ENCODE data around the gene SLC35E1.
A peak's percentile ranks its signal among the peaks of the same experiment; 100 is the strongest.

Gene SLC35E1

DNA sequence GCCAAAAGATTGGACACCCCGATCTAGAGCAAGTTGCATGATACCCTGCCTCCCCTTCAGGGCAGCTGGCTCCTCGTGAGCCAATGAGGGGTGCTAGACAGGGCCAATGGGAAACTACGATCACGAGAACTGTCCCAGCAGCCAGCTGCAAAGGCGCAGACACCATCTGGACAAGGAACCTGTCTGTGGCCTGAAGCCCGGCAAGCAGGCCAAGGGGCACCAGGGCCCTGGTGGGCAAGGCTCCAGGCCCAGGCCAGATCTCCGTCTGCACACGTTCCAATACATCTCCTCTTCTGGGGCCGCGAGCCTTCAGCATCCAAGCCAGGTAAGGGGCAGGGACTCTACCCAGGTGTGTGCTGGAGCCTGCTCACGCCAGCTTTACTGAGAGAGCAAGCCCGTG, 35.6 kb upstream of the SLC35E1 start:
- no peak for TF ChIP-seq CTCF (IDR thresholded peaks at IDR 0.05; ENCODE audit: low read depth, low read length)
- no peak overlapping the region for H3K4me3 ChIP-seq (replicated peaks in 1 of 2; ENCODE audit: low read depth in 2 of 2, low read length in 2 of 2)

GRCh38 chr19:16605553-16605994, 33.4 kb upstream of the SLC35E1 start:
- no peak for TF ChIP-seq CTCF (IDR thresholded peaks at IDR 0.05; ENCODE audit: low read depth, low read length)
- no peak for DNase-seq (ENCODE audit: low read depth in 2 of 2)
- H3K4me3 ChIP-seq (replicated peaks in 1 of 2; ENCODE audit: low read depth in 2 of 2, low read length in 2 of 2), result no peak overlapping the region

More for the DNA sequence above, 35.6 kb upstream of the SLC35E1 start:
- no peak for DNase-seq (ENCODE audit: low read depth in 2 of 2)

GRCh38 chr19:16605115-16605514, 32.9 kb upstream of the SLC35E1 start:
- no peak for DNase-seq (ENCODE audit: low read depth in 2 of 2)
- TF ChIP-seq CTCF (IDR thresholded peaks at IDR 0.05; ENCODE audit: low read depth, low read length), result no peak
- H3K4me3 ChIP-seq (replicated peaks in 1 of 2; ENCODE audit: low read depth in 2 of 2, low read length in 2 of 2), result no peak overlapping the region

DNA sequence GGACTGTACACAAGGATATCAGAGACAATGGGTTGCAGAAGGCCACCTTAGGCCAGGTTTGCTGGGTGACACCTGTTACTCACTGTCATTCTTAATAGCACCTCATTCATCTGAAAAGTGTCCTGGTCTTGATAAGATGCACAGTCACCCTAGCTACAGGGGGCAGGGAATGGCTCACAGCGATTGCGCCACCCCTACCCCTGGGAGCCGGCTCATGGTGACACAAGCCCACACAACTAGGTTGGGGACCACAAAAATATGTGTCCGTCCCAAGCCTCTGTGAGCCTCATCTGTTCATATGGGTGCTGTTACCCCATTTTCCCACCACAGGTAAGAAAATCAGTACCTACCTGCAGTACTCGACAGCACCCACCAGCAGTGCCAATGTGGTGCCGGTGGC, 32.4 kb upstream of the SLC35E1 start:
- no peak for DNase-seq (ENCODE audit: low read depth in 2 of 2)
- no peak for TF ChIP-seq CTCF (IDR thresholded peaks at IDR 0.05; ENCODE audit: low read depth, low read length)
- no peak overlapping the region for H3K4me3 ChIP-seq (replicated peaks in 1 of 2; ENCODE audit: low read depth in 2 of 2, low read length in 2 of 2)

DNA sequence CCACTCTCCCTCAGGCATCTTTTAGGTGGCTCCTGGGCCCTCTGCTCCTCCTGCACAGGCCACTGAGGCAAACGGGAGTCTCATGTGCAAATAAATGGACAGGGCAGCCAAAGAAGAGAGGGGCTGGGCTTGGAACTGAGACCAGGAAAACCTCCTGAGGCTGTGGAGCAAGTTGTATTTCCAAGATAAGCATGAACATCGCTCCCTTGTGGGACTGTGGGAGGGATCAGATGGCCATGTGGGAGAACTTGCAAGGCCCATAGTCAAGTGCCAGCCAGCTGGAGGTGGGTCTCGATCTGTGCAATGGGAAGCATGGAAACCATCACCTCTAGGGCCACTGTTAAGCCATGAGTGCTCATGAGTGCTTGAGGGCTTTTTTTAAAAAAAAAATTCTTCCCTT, 30.9 kb upstream of the SLC35E1 start:
- no peak overlapping the region for H3K4me3 ChIP-seq (replicated peaks in 1 of 2; ENCODE audit: low read depth in 2 of 2, low read length in 2 of 2)
- TF ChIP-seq CTCF (IDR thresholded peaks at IDR 0.05; ENCODE audit: low read depth, low read length), result no peak
- peak in 1 of 2 donors; percentile 26 for DNase-seq (ENCODE audit: low read depth in 2 of 2)

GRCh38 chr19:16601378-16602052, 29.3 kb upstream of the SLC35E1 start:
- DNase-seq (ENCODE audit: low read depth in 2 of 2), result no peak
- H3K4me3 ChIP-seq (replicated peaks in 1 of 2; ENCODE audit: low read depth in 2 of 2, low read length in 2 of 2), result no peak overlapping the region
- no peak for TF ChIP-seq CTCF (IDR thresholded peaks at IDR 0.05; ENCODE audit: low read depth, low read length)

GRCh38 chr19:16600824-16601223, 28.6 kb upstream of the SLC35E1 start:
- no peak for DNase-seq (ENCODE audit: low read depth in 2 of 2)
- no peak overlapping the region for H3K4me3 ChIP-seq (replicated peaks in 1 of 2; ENCODE audit: low read depth in 2 of 2, low read length in 2 of 2)
- no peak for TF ChIP-seq CTCF (IDR thresholded peaks at IDR 0.05; ENCODE audit: low read depth, low read length)

All from cardiac fibroblast (primary cell).